ENCODE results near the gene BCL2L11. TPM values are rescaled to one million over a fixed set of nuclear protein-coding genes. Genes with fewer than 3 reads are reported as not detected.

BCL2L11 gene
- total RNA-seq, 6 experiments from 2014 or later = 0.67 to 0.95 (median 0.81) TPM

GRCh38 chr2:111159641-111160040 lies 38.9 kb downstream of the BCL2L11 start:
- Mint-ChIP-seq H3K36me3 (ENCODE audit: low read depth) (no peaks in the 10 kb centered on the region), H3K27me3 (ENCODE audit: insufficient read depth) (peaks cover 7% of the 10 kb centered on the region), H3K4me3 (no peak overlapping the region), H3K27ac (no peak overlapping the region), H3K4me1 (ENCODE audit: low read depth) (peaks cover 33% of the 10 kb centered on the region), H3K9me3 (no peaks in the 10 kb centered on the region)
- TF ChIP-seq, protein P1, sequence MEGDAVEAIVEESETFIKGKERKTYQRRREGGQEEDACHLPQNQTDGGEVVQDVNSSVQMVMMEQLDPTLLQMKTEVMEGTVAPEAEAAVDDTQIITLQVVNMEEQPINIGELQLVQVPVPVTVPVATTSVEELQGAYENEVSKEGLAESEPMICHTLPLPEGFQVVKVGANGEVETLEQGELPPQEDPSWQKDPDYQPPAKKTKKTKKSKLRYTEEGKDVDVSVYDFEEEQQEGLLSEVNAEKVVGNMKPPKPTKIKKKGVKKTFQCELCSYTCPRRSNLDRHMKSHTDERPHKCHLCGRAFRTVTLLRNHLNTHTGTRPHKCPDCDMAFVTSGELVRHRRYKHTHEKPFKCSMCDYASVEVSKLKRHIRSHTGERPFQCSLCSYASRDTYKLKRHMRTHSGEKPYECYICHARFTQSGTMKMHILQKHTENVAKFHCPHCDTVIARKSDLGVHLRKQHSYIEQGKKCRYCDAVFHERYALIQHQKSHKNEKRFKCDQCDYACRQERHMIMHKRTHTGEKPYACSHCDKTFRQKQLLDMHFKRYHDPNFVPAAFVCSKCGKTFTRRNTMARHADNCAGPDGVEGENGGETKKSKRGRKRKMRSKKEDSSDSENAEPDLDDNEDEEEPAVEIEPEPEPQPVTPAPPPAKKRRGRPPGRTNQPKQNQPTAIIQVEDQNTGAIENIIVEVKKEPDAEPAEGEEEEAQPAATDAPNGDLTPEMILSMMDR (IDR thresholded peaks at IDR 0.05) = no peak
- DNase-seq = no peak

DNA sequence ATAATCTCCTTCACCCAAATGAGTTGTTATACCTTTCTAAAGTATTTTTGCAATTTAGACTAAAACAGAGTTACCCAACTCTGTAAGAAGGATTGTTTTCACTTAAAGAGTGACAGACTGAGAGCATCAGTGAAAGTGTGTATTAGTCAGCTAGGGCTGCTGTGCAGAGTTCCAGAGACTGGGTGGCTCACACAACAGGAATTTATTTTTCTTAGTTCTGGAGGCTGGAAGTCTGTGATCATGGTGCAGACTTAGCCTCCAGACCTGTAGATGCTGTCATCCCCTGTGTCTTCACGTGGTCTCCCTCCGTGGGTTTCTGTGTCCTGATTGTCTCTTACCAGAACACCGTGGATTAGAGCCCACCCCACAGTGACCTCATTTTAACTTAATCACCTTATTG lies 40.0 kb downstream of the BCL2L11 start:
- Mint-ChIP-seq H3K4me1 (ENCODE audit: low read depth) (peaks cover 30% of the 10 kb centered on the region), H3K27ac (peak overlapping the region; percentile 86), H3K9me3 (no peaks in the 10 kb centered on the region), H3K27me3 (ENCODE audit: insufficient read depth) (peaks cover 7% of the 10 kb centered on the region), H3K4me3 (peak overlapping the region; percentile 71), H3K36me3 (ENCODE audit: low read depth) (no peaks in the 10 kb centered on the region)
- TF ChIP-seq, protein P1 (IDR thresholded peaks at IDR 0.05) = no peak
- peak; percentile 87 for DNase-seq

- Mint-ChIP-seq H3K27ac (no peak overlapping the region), H3K36me3 (ENCODE audit: low read depth) (no peaks in the 10 kb centered on the region), H3K4me1 (ENCODE audit: low read depth) (peaks cover 26% of the 10 kb centered on the region), H3K27me3 (ENCODE audit: insufficient read depth) (peaks cover 7% of the 10 kb centered on the region), H3K9me3 (no peaks in the 10 kb centered on the region), H3K4me3 (no peak overlapping the region)
- TF ChIP-seq, protein P1 (IDR thresholded peaks at IDR 0.05) = no peak
- no peak for DNase-seq
Observed at GRCh38 chr2:111161971-111162370, 41.3 kb downstream of the BCL2L11 start.

GRCh38 chr2:111162718-111163331 lies 42.1 kb downstream of the BCL2L11 start:
- no peak for DNase-seq
- no peaks in the 10 kb centered on the region for H3K36me3 Mint-ChIP-seq (ENCODE audit: low read depth)
- peaks cover 28% of the 10 kb centered on the region for H3K4me1 Mint-ChIP-seq (ENCODE audit: low read depth)

DNA sequence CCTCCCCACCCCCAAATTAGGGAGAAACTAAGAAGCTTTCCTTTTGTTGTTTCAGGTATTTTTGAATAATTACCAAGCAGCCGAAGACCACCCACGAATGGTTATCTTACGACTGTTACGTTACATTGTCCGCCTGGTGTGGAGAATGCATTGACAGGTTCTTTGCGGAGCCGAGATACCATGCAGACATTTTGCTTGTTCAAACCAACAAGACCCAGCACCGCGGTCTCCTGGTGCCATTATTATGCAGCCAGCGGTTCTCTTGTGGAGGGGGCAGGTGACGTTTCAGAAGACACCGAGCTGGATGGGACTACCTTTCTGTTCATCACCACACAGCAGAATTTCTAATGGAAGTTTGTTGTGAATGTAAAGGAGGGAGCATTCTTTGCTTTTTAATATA lies 43.4 kb downstream of the BCL2L11 start:
- H3K27ac Mint-ChIP-seq = no peak overlapping the region
- no peaks in the 10 kb centered on the region for H3K9me3 Mint-ChIP-seq
- no peak overlapping the region for H3K4me3 Mint-ChIP-seq
- no peak for DNase-seq
- H3K36me3 Mint-ChIP-seq (ENCODE audit: low read depth) = no peaks in the 10 kb centered on the region
- peaks cover 9% of the 10 kb centered on the region for H3K27me3 Mint-ChIP-seq (ENCODE audit: insufficient read depth)
- TF ChIP-seq, protein P1 (IDR thresholded peaks at IDR 0.05) = no peak
- peaks cover 41% of the 10 kb centered on the region for H3K4me1 Mint-ChIP-seq (ENCODE audit: low read depth)

More at GRCh38 chr2:111162718-111163331, 42.1 kb downstream of the BCL2L11 start:
- Mint-ChIP-seq H3K27me3 (ENCODE audit: insufficient read depth) (peaks cover 7% of the 10 kb centered on the region), H3K9me3 (no peaks in the 10 kb centered on the region), H3K4me3 (no peak overlapping the region), H3K27ac (no peak overlapping the region)
- TF ChIP-seq, protein P1 (IDR thresholded peaks at IDR 0.05) = no peak

All from HFFc6 (cell line).